GM12874 (cell line): ENCODE results near the gene DYRK1A.

Experiments
- CTCF ChIP-seq: IDR thresholded peaks from 2 replicates; pipeline ENCODE4 v1.5.1; 2011; ENCODE audit warnings: low read depth, mild to moderate bottlenecking, control low read depth, low read length, moderate library complexity; ENCODE audit not compliant: insufficient read depth

The DYRK1A gene

DNA sequence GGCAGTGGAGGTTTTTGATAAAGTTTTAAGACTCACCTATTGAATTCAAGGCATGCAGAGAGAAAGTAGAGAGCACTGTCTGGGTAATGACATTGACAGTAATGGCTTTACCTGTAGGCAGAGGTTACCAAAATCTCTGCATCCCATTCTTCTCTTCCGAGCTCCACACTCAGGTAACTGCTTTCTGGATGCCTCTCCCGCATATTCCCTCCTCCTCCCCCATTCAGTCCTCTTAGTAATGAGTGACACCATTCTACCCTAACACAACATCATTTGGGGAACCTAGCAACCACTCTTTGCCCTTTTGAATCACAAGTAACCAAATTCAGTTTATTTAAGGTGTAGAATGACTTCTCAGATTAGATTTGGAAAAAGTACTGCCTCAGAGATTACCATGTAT lies 56.5 kb downstream of the DYRK1A start:
- no peak for TF ChIP-seq CTCF

DNA sequence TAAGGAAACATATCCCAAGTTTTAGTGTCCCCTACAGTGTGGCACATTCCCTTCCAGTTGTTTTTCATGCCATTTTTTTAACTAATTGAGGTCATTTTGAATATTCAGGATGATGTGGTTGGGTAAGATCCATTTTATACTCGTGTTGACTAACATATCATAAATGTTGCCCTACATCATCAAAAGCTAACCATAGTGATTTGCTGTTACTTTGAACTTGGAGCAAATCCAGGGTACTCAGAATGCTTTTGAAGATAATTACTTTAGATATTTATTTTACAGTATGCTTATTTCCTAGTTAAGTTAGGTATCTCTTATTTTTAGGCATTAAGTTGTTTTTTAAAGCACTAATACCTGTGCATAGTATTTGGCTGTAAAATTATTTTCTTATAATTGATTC lies 57.8 kb downstream of the DYRK1A start:
- no peak for TF ChIP-seq CTCF

- no peak for TF ChIP-seq CTCF
Observed at GRCh38 chr21:37425001-37425400, 58.4 kb downstream of the DYRK1A start.

DNA sequence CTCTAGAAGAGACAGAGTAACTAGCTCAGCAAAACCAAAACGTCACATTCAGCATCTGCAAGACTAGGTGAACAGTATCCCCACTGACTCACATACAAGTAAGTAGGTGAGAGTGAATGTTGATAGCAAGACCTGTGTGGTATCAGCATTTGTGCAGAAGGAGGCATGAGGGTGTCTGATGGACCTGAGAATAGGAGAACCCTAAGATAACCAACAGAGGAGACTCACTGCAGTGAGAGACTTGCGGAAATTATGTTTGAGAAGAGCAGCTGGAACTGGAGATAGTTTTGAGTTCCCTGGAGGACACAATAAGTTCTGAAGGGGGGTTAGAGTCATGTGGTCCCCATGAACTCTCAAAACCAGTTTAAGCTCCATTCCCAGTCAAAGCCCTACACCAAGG lies 59.1 kb downstream of the DYRK1A start:
- no peak for TF ChIP-seq CTCF

- TF ChIP-seq CTCF, result no peak
Observed at GRCh38 chr21:37427221-37427620, 60.6 kb downstream of the DYRK1A start.

DNA sequence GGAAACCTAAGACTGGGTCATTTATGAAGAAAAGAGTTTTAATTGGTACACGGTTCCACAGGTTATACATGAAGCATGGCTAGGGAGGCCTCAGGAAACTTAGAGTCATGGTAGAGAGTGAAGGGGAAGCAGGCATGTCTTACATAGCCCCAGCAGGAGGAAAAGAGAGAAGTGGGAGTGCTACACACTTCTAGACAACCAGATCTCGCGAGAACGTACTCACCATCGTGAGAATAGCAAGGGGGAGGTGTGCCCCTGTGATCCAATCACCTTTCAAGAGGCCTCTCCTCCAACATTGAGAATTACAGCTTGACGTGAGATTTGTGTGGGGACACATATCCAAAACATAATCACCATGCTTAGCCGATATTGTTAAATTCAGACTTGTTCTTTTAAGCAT lies 62.8 kb downstream of the DYRK1A start:
- no peak for TF ChIP-seq CTCF

- no peak for TF ChIP-seq CTCF
Observed at GRCh38 chr21:37430184-37430821, 63.7 kb downstream of the DYRK1A start.
